Measurements from ENCODE around the gene RBM33. TPM values are rescaled to one million over a fixed set of nuclear protein-coding genes. Genes with fewer than 3 reads are reported as not detected.
A peak's percentile ranks its signal among the peaks of the same experiment; 100 is the strongest.

RBM33 gene
- total RNA-seq, 2 experiments from 2014 or later: 75.6 to 102 TPM

- Mint-ChIP-seq H3K4me1 (peaks cover 45% of the 10 kb centered on the region), H3K27ac (peak overlapping the region; percentile 4), H3K27me3 (no peaks in the 10 kb centered on the region), H3K4me3 (no peak overlapping the region), H3K36me3 (peaks cover 38% of the 10 kb centered on the region), H3K9me3 (ENCODE audit: low read depth) (no peaks in the 10 kb centered on the region)
- CTCF ChIA-PET: interaction anchor here (0.8 to 8.6 kb wide), 20 partner anchors 14 to 825 kb away, joined by 3 to 116 read pairs (median 5); partner anchors contain the start of gene RBM33
- ATAC-seq (no peak), DNase-seq (no peak)
These were observed 122.8 kb downstream of the RBM33 start for GRCh38 chr7:155766966-155767916.

- CTCF ChIA-PET: interaction anchor here (2.2 to 8.6 kb wide), 2 partner anchors 171 to 176 kb away, joined by 9 to 116 read pairs; no protein-coding TSS in a partner anchor
- Mint-ChIP-seq H3K9me3 (ENCODE audit: low read depth) (no peaks in the 10 kb centered on the region), H3K36me3 (peaks cover 33% of the 10 kb centered on the region), H3K27ac (no peak overlapping the region), H3K4me3 (no peak overlapping the region), H3K27me3 (no peaks in the 10 kb centered on the region), H3K4me1 (peaks cover 21% of the 10 kb centered on the region)
- ATAC-seq: no peak
- DNase-seq: no peak
These were observed 125.2 kb downstream of the RBM33 start for GRCh38 chr7:155769701-155770100.

- no peak for ATAC-seq
- DNase-seq: no peak
- H3K27me3 Mint-ChIP-seq: no peaks in the 10 kb centered on the region
- no peak overlapping the region for H3K27ac Mint-ChIP-seq
- no peaks in the 10 kb centered on the region for H3K9me3 Mint-ChIP-seq (ENCODE audit: low read depth)
- H3K4me3 Mint-ChIP-seq: no peak overlapping the region
- peaks cover 15% of the 10 kb centered on the region for H3K4me1 Mint-ChIP-seq
- CTCF ChIA-PET: interaction anchor here (0.7 to 8.6 kb wide), 2 partner anchors 172 to 454 kb away, joined by 3 to 116 read pairs; no protein-coding TSS in a partner anchor
- H3K36me3 Mint-ChIP-seq: peaks cover 36% of the 10 kb centered on the region
These were observed 125.8 kb downstream of the RBM33 start for GRCh38 chr7:155770241-155770640.

GRCh38 chr7:155773531-155773930 is 129.1 kb downstream of the RBM33 start:
- H3K4me3 Mint-ChIP-seq: no peak overlapping the region

GRCh38 chr7:155774947-155775346 is 130.5 kb downstream of the RBM33 start:
- no peak overlapping the region for H3K27ac Mint-ChIP-seq
- no peaks in the 10 kb centered on the region for H3K4me1 Mint-ChIP-seq
- CTCF ChIA-PET: interaction anchor here (1.0 kb wide), 1 partner anchor 23 kb away, joined by 3 read pairs; no protein-coding TSS in a partner anchor
- peaks cover 18% of the 10 kb centered on the region for H3K36me3 Mint-ChIP-seq
- no peak overlapping the region for H3K4me3 Mint-ChIP-seq
- DNase-seq (no peak), ATAC-seq (no peak)
- no peaks in the 10 kb centered on the region for H3K27me3 Mint-ChIP-seq
- no peaks in the 10 kb centered on the region for H3K9me3 Mint-ChIP-seq (ENCODE audit: low read depth)

More at GRCh38 chr7:155773531-155773930, 129.1 kb downstream of the RBM33 start:
- H3K4me1 Mint-ChIP-seq: no peaks in the 10 kb centered on the region
- H3K9me3 Mint-ChIP-seq (ENCODE audit: low read depth): no peaks in the 10 kb centered on the region
- H3K36me3 Mint-ChIP-seq: peaks cover 22% of the 10 kb centered on the region
- H3K27ac Mint-ChIP-seq: no peak overlapping the region
- DNase-seq: no peak
- CTCF ChIA-PET: interaction anchor here (8.6 kb wide), 1 partner anchor 175 kb away, joined by 116 read pairs; no protein-coding TSS in a partner anchor
- H3K27me3 Mint-ChIP-seq: no peaks in the 10 kb centered on the region
- ATAC-seq: no peak

- DNase-seq (no peak), ATAC-seq (no peak)
- Mint-ChIP-seq H3K36me3 (peaks cover 17% of the 10 kb centered on the region), H3K4me3 (no peak overlapping the region), H3K27ac (no peak overlapping the region), H3K27me3 (no peaks in the 10 kb centered on the region), H3K9me3 (ENCODE audit: low read depth) (no peaks in the 10 kb centered on the region), H3K4me1 (no peaks in the 10 kb centered on the region)
- CTCF ChIA-PET: no interaction called here
These were observed 131.2 kb downstream of the RBM33 start for GRCh38 chr7:155775691-155776090.

GRCh38 chr7:155776606-155777005 is 132.1 kb downstream of the RBM33 start:
- ATAC-seq: no peak
- CTCF ChIA-PET: no interaction called here

GRCh38 chr7:155778349-155778748 is 133.9 kb downstream of the RBM33 start:
- no peaks in the 10 kb centered on the region for H3K4me1 Mint-ChIP-seq
- H3K4me3 Mint-ChIP-seq: no peak overlapping the region
- ATAC-seq: no peak
- no peaks in the 10 kb centered on the region for H3K9me3 Mint-ChIP-seq (ENCODE audit: low read depth)
- DNase-seq: no peak
- peaks cover 18% of the 10 kb centered on the region for H3K36me3 Mint-ChIP-seq
- no peaks in the 10 kb centered on the region for H3K27me3 Mint-ChIP-seq
- no peak overlapping the region for H3K27ac Mint-ChIP-seq
- CTCF ChIA-PET: interaction anchor here (0.6 to 2.1 kb wide), 2 partner anchors 17 to 865 kb away, joined by 3 to 8 read pairs; no protein-coding TSS in a partner anchor

More at GRCh38 chr7:155776606-155777005, 132.1 kb downstream of the RBM33 start:
- no peak for DNase-seq
- Mint-ChIP-seq H3K9me3 (ENCODE audit: low read depth) (no peaks in the 10 kb centered on the region), H3K27ac (no peak overlapping the region), H3K4me1 (no peaks in the 10 kb centered on the region), H3K27me3 (no peaks in the 10 kb centered on the region), H3K36me3 (peaks cover 18% of the 10 kb centered on the region), H3K4me3 (no peak overlapping the region)

- DNase-seq: no peak
- no peak for ATAC-seq
- CTCF ChIA-PET: no interaction called here
- H3K9me3 Mint-ChIP-seq (ENCODE audit: low read depth): no peaks in the 10 kb centered on the region
- peaks cover 11% of the 10 kb centered on the region for H3K36me3 Mint-ChIP-seq
- H3K27ac Mint-ChIP-seq: no peak overlapping the region
- no peaks in the 10 kb centered on the region for H3K27me3 Mint-ChIP-seq
- H3K4me3 Mint-ChIP-seq: no peak overlapping the region
- no peaks in the 10 kb centered on the region for H3K4me1 Mint-ChIP-seq
These were observed 136.4 kb downstream of the RBM33 start for GRCh38 chr7:155780884-155781283.

- Mint-ChIP-seq H3K9me3 (ENCODE audit: low read depth) (no peaks in the 10 kb centered on the region), H3K27ac (no peak overlapping the region), H3K4me3 (no peak overlapping the region), H3K36me3 (peaks cover 9% of the 10 kb centered on the region), H3K4me1 (no peaks in the 10 kb centered on the region), H3K27me3 (peaks cover 5% of the 10 kb centered on the region)
- ATAC-seq: no peak
- DNase-seq: no peak
- CTCF ChIA-PET: no interaction called here
These were observed 137.0 kb downstream of the RBM33 start for GRCh38 chr7:155781433-155781832.

GRCh38 chr7:155782466-155782865 is 138.0 kb downstream of the RBM33 start:
- Mint-ChIP-seq H3K4me3 (no peak overlapping the region), H3K36me3 (peaks cover 7% of the 10 kb centered on the region), H3K9me3 (ENCODE audit: low read depth) (no peaks in the 10 kb centered on the region), H3K4me1 (no peaks in the 10 kb centered on the region), H3K27me3 (peaks cover 10% of the 10 kb centered on the region), H3K27ac (no peak overlapping the region)
- DNase-seq: no peak
- ATAC-seq: no peak
- CTCF ChIA-PET: no interaction called here

GRCh38 chr7:155785536-155785935 is 141.1 kb downstream of the RBM33 start:
- Mint-ChIP-seq H3K27me3 (peaks cover 14% of the 10 kb centered on the region), H3K9me3 (ENCODE audit: low read depth) (no peaks in the 10 kb centered on the region), H3K4me1 (no peaks in the 10 kb centered on the region), H3K4me3 (no peak overlapping the region), H3K36me3 (peaks cover 5% of the 10 kb centered on the region), H3K27ac (no peak overlapping the region)
- CTCF ChIA-PET: interaction anchor here (1.7 kb wide), 1 partner anchor 186 kb away, joined by 7 read pairs; no protein-coding TSS in a partner anchor
- ATAC-seq (no peak), DNase-seq (no peak)

GRCh38 chr7:155786491-155786890 is 142.0 kb downstream of the RBM33 start:
- H3K4me1 Mint-ChIP-seq: no peaks in the 10 kb centered on the region
- no peaks in the 10 kb centered on the region for H3K9me3 Mint-ChIP-seq (ENCODE audit: low read depth)
- no peak overlapping the region for H3K27ac Mint-ChIP-seq
- CTCF ChIA-PET: no interaction called here
- H3K36me3 Mint-ChIP-seq: peaks cover 3% of the 10 kb centered on the region
- H3K4me3 Mint-ChIP-seq: no peak overlapping the region
- H3K27me3 Mint-ChIP-seq: peaks cover 14% of the 10 kb centered on the region
- ATAC-seq (no peak), DNase-seq (no peak)
